GM12865 (cell line): ENCODE results near the gene AQP7.

Source experiments
- DNase-seq: peaks from one replicate; pipeline ENCODE4 v3.0.0; 2010; ENCODE audit warnings: low read depth
- H3K4me3 ChIP-seq: 2 replicates; pipeline ENCODE4 v1.5.1; 2011; ENCODE audit warnings: mild to moderate bottlenecking, low read depth, low read length, control low read depth
- TF ChIP-seq, protein P1 (sequence below): IDR thresholded peaks from 2 replicates; pipeline ENCODE4 v1.5.1; 2011; ENCODE audit warnings: low read length, control low read depth, low read depth, inconsistent platforms; ENCODE audit not compliant: insufficient read depth; ENCODE audit errors: missing control alignments

Gene AQP7

DNA sequence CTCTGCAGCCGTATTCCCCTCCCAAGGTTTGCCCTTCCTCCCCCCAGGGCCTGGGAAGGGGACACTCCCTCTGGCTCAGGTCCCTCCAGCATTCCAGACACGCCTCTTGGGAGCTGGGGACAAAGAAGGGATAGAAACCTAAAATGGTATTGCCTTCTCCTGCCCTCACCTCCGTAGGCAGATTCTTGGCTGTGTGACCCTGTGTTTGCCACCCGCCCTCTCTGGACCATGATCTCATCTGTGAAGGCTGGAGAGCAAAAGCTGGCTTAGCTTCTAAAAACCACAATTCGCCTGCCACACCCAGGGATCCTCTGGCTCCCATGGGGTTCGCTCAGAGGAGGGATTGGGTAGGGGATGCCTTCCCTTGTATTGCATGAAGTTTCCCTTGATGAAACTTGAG is 37.4 kb upstream of the AQP7 start:
- TF ChIP-seq, protein P1, sequence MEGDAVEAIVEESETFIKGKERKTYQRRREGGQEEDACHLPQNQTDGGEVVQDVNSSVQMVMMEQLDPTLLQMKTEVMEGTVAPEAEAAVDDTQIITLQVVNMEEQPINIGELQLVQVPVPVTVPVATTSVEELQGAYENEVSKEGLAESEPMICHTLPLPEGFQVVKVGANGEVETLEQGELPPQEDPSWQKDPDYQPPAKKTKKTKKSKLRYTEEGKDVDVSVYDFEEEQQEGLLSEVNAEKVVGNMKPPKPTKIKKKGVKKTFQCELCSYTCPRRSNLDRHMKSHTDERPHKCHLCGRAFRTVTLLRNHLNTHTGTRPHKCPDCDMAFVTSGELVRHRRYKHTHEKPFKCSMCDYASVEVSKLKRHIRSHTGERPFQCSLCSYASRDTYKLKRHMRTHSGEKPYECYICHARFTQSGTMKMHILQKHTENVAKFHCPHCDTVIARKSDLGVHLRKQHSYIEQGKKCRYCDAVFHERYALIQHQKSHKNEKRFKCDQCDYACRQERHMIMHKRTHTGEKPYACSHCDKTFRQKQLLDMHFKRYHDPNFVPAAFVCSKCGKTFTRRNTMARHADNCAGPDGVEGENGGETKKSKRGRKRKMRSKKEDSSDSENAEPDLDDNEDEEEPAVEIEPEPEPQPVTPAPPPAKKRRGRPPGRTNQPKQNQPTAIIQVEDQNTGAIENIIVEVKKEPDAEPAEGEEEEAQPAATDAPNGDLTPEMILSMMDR = no peak
- DNase-seq = no peak
- no peak overlapping the region for H3K4me3 ChIP-seq

DNA sequence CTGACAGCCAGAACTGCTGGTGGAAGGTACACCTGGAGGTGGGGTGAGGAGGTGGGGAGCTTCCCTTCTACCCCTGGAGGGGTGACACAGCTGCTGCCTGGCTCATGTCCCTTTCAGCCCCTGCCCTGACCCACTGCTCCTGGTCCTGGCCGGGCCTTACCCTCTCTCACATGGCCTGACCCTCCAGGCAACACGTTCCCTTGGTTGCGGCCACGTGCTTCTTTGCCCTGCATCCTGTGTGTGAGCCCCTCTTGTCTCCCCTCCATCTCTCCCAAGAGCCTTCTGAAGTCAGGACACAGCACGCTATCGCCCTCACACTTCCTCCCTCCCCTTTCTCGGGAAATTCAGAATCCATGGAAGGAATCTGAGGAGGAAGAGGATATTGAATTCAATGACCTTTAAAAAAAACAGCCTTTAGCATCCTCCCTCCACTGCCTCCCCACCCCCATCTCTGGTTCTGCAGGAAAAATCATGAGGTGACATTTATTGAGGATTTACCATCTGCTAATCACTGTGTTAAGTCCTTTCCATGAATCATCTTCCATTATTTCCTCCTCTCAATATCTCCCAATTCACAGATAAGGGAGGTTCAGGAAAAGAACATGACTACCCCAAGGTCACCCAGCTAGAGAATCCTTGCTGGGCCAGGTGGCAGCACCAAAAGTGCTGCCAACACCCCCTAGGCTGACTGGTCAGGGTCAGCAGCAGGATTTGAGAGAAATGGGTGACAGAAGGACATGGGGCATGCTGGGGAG is 36.7 kb upstream of the AQP7 start:
- TF ChIP-seq, protein P1 = no peak
- no peak overlapping the region for H3K4me3 ChIP-seq
- DNase-seq = no peak

DNA sequence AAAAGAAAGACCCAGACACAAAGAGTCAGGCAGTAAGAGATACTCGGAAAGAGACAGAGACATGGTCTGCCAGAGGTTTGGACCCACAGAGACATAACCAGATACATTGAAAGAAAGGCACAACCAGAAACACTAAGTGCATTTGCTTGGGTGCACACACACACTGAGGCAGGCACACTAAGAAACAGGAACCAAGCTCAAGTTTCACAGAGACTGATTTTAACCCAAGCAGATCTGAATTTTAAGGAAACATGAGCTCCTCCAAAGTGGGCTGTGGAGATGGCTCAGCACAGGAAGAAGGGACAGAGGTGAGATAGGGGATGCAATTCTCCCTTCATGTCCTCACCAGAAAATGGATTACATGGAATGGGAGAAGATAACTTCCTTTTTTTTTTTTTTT is 35.5 kb upstream of the AQP7 start:
- DNase-seq = no peak
- TF ChIP-seq, protein P1 = no peak
- H3K4me3 ChIP-seq = no peak overlapping the region

DNA sequence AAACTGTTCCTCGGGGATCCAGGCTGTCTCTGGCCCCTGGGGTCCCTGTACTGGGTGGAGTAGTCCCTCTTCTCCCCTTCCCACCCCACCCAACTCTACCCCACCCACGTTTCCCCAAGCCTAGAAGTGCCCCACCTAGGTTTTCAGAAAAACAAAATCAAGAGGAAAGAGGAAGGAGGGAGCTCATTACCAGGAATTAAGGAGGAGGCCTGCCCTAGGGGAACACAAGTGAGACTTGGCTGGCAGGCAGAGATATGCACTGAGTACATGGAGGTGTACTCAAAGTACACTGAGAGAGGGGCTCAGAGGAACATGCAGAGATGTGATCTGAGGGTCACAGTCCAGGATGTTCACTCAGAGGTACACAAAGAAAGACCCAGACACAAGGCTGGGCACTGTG is 34.8 kb upstream of the AQP7 start:
- TF ChIP-seq, protein P1 = no peak
- DNase-seq = no peak
- no peak overlapping the region for H3K4me3 ChIP-seq

DNA sequence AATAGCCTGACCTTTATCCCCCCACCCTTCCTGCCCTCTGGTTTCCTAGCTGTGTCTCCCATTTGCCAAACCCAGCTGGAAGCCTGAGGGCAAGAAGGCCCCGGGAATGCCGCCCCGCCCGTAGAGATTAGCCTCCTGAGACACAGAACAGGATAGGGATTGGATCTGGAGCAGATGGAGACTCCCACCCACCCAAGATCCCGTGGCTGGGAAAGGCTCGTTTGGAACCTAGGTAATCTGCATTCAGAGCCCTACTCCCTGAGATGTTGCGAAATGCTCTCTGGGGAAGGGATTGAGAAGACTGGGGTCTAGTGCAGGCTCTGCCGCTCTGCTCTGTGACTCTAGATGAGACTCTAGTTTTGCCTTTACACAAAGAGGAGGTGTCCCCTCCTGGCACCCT is 34.1 kb upstream of the AQP7 start:
- no peak for DNase-seq
- TF ChIP-seq, protein P1 = no peak
- H3K4me3 ChIP-seq = no peak overlapping the region

DNA sequence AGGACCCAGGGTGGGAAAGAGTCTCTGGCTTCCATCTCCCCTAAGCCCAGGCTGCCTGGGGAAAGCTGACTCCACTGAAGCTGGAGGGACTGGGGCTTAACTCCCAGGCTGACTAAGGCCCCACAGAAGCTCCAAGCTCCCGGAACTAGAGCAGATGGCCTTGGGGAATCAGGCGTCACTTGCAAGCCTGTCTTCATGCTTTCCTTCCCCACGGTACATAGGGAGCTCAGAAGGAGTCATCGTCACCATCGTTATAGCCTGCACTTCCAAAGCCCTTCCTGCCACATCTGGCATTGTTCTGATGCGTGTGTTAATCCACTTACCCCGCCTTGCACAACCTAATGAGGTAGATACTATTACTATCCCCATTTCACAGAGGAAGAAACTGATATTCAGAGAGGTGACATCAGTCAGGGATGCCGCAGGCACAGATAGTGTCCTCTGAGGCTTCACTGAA is 33.5 kb upstream of the AQP7 start:
- TF ChIP-seq, protein P1 = no peak
- DNase-seq = no peak
- H3K4me3 ChIP-seq = no peak overlapping the region
